ENCODE data around the gene MAP3K13.
"Not testable (repeated sequence)": the region's sequence is repeated elsewhere in the genome, so short reads cannot be mapped to it uniquely, and the experiment has no call there.

MAP3K13 gene

DNA sequence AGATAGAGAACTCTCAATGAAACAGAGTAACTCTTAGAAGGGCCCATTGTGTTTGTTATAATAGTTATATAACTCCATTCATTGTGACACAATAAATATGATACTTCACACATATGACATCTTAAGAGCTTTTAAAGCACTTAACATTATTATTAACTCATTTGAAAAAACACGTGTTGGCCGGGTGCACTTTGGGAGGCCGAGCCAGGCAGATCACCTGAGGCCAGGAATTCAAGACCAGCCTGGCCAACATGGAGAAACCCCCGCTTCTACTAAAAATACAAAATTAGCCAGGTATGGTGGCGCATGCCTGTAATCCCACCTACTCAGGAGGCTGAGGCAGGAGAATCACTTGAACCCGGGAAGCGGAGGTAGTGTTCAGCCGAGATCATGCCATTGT lies 88.5 kb downstream of the MAP3K13 start:
- DNase-seq (ENCODE audit: low spot score): not testable (repeated sequence)

DNA sequence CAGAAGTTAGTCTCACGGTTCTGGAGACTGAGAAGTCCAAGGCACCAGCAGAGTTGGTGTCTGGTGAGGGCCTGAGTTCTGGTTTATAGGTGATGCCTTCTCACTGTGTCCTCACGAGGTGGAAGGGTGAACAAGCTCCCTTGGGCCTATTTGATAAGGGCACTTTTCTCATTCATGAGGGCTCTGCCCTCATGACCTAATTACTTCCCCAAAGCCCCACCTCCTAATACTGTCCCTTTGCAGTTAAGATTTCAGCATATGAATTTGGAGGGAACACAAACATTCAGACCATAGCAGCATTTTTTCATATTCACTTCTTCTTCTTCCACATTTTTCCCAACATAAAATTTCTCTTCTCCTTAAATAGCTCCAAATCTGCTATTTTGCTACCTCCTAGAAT lies 94.4 kb downstream of the MAP3K13 start:
- DNase-seq (ENCODE audit: low spot score): no peak

DNA sequence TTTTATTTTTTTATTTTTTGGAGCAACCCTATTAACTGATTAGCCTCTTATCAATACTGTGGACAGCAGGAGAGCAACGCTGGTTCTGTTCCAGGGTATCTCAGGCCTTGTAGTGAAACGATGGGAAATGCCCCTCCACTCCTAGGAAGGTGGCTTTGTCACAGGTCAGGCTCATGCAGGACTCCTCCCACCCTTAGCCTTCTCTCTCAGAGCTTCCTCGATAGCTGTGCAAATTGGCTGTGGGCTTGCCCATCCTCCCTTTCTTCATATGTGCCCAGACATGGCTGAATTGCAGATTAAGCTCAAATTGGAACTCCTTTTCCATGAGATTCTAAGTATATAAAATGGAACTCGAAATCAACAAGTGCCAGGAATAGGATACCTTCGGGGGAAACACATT lies 97.4 kb downstream of the MAP3K13 start:
- DNase-seq (ENCODE audit: low spot score): no peak

DNA sequence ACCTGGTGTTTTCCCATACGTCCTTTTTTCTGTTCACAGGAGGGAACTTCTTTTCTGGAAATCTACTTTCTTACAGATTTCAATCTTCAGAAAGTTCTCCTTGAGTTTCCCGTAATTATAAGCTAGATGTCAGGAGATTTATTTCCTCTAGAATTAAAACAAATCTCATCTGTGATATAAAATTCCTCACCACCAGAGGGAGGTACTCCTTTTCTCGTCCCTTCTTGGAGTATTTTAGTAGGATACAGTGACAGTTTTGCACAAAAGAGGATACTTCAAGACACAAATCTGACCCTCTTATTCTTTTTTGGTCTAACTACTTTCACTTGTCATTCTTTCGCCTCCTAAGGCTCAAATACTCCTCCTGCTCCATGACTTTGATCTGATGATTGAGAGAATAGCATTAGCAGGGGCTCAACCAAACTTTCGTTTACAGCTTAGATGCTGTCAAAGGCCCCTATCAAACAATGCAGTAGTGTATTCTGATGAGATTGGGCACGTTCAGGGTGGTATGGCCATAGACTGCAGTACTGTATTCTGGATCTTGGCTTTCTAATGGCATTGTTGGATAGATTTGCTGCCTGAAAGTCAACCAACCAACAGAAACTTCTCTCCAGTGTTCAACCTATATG lies 97.9 kb downstream of the MAP3K13 start:
- DNase-seq (ENCODE audit: low spot score): peak; percentile 12

DNA sequence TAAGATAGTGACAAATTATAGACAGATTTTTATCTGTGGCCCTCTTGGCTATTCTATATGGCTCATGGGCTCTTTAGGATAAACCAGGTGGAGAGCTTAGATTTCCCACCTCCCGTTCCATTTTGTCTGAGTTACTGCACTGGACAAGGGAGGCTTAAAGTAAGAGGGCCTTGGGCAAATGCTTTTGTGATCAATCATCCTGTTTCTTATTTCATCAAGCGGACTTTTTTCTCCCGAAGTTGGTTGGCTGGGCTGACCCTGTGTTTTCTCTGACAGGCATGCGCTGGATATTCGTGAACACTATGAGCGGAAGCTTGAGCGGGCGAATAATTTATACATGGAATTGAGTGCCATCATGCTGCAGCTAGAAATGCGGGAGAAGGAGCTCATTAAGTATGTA lies 102.5 kb downstream of the MAP3K13 start:
- DNase-seq (ENCODE audit: low spot score): no peak

DNA sequence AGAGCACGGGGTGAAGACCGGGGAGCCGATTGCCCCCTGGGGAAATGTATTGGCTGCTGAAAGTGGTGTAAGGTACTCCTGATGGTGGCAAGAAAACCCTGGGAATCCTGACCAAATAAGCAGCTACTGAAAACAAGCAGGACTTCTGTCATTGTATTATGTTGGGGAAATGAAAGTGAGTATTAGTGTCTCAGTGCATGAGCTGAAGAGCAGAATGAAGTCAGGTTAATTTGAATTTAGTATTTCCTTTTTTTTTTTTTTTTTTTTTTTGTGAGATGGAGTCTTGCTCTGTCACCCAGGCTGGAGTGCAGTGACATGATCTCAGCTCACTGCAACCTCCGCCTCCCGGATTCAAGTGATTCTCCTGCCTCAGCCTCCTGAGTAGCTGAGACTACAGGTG lies 103.2 kb downstream of the MAP3K13 start:
- not testable (repeated sequence) for DNase-seq (ENCODE audit: low spot score)

DNA sequence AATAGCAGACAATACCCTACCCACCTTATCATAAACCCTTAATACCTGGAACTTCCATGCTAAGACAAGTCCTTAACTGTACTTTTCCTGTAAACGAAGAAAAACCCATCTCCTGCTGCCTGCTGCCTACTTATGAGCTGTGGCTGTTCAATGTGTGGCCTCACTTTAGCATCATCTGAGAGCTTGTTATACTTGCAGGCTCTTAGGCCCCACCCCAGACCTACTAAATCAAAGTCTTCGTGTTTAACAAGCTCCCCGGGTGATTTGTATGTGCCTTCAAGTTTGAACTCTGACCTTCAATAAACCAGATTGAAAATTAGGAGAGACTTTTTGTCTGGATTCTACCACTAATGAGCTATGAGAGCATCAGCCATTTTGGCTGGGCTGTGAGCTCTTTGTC lies 106.6 kb downstream of the MAP3K13 start:
- no peak for DNase-seq (ENCODE audit: low spot score)

DNA sequence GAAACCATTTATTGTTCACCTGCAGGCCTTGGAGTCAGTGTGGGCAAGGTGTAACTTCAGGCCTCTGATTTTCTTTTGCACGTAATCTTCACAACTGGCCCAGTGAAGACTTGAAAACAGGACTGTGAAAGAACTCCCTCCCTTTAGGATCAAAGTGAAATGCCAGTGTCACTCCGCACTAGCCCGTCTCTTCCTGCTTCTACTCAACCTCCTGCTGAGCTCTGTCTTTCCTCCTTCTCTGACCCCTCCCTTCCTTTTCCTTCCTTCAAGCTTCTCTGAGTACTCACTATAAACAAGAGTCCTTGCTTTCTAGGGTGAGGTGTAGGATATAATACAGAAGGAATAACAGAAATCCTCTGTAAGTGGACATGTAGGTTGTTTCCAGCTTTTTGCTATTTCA lies 107.4 kb downstream of the MAP3K13 start:
- DNase-seq (ENCODE audit: low spot score): no peak

DNA sequence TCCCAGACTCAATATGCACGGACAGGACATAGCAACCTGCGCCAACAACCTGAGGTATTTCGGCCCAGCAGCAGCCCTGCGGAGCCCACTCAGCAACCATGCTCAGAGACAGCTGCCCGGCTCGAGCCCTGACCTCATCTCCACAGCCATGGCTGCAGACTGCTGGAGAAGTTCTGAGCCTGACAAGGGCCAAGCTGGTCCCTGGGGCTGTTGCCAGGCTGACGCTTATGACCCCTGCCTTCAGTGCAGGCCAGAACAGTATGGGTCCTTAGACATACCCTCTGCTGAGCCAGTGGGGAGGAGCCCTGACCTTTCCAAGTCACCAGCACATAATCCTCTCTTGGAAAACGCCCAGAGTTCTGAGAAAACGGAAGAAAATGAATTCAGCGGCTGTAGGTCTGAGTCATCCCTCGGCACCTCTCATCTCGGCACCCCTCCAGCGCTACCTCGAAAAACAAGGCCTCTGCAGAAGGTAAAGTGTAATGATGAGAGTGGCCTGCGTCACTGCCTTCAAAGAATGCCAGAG lies 110.4 kb downstream of the MAP3K13 start:
- peak; percentile 41 for DNase-seq (ENCODE audit: low spot score)

DNA sequence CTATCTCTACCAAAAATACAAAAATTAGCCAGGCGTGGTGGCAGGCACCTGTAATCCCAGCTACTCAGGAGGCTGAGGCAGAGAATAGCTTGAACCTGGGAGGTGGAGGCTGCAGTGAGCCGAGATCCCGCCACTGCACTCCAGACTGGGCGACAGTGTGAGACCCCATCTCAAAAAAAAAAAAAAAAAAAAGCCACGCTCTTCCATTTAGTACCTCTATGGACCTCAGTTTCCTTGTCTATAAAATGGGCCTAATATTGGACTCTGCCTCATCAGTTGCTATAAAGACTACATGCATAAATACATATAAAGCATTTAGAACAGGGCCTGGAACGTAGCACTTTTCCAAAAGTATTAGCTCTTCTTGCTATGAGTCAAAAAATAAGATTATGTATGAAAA lies 112.0 kb downstream of the MAP3K13 start:
- not testable (repeated sequence) for DNase-seq (ENCODE audit: low spot score)

DNA sequence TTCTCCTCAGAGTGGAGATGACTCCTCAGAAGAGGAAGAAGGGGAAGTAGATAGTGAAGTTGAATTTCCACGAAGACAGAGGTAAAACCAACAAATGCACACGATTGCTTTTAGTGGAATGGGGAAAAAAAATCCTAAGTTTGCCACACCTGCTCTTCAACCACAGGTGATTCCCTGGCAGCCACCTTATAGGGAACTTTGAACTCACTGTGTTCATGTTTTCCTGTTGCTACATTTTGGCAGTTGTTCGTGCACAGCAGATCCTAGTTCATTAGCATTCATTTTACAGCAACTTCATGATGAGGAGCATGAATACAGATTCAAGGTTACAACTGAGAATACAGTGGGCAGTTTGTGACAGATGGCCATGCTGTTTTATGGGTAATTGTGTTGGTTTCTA lies 114.4 kb downstream of the MAP3K13 start:
- no peak for DNase-seq (ENCODE audit: low spot score)

DNA sequence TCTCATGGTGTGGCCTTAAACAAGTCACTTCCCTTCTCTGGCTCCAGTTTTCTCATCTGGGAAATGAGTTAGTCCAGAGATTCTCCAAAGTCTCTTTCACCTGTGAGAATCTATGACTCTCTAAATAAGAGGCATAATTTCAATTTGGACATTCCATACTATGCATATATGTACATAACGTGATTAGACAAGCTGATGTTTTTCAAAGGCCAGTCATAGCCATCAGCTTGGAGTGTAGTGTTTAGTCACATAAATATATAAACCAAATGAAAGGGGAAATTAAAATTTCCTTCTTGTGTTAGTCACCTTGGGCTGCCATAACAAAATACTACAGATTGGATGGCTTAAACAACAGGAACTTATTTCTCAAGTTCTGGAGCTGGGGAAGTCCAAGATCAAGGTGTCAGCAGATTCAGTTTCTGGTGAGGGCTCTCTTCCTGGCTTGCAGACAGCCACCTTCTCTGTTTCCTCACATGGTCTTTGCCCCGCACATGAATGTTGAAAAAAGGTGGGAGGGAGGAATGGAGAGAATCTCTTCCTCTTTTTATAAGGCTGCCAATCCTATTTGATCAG lies 116.5 kb downstream of the MAP3K13 start:
- no peak for DNase-seq (ENCODE audit: low spot score)

DNA sequence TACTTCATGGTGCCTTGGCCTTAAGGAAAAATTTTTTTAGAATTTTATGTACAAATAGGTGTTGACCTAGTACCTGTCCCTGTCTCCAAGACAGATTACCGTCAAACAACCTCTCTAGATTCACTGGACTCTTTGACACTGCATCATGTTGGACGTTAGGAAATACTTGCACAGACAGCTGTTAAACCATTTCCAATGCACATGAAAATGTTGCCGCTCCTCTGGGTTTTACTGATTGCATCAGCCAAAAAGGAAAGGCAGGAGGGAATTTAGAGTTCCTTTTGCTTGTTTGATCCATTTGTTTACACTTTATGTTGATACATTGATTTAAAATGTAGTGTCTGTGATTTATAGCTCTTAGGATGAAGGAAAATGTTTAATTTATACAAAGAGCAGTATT lies 121.4 kb downstream of the MAP3K13 start:
- DNase-seq (ENCODE audit: low spot score): no peak

DNA sequence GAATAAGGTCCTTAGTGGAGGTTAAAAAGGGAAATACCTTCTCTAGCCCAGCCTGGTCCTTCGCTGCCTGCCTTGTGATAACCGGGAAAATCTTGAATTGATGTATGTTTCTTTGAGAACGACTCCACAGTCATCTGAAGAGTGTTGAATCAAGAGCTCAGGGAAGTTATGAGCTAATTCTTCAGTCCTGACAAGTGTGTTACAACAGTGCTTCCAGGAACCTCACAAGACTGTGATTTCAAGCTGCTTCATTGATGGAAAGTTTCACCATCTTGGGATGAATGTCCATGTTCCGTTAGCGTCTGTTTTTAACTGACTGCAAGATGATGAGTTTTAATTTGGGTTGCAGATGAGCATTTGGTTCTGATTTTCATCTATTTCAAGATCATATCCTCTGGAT lies 123.5 kb downstream of the MAP3K13 start:
- no peak for DNase-seq (ENCODE audit: low spot score)

DNA sequence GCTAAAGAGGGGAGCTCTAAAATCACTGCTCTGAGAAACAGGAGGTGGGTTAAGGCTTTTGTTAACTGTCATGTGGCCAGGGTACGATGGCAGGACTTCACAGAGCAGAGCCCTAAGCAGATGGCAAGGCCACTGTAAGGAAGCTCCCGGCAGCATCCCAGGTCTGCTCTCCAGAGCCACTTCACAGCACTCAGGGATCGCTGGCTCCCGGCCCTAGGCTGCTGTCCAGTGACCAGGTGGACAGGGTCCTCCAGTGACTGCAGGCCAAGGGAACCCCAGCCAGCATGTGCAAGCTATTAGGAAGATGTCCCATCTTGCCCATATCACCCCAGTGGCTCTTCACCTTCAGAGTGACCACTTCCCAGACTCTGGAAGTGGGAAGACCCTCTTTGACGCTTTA lies 125.5 kb downstream of the MAP3K13 start:
- DNase-seq (ENCODE audit: low spot score): no peak

DNA sequence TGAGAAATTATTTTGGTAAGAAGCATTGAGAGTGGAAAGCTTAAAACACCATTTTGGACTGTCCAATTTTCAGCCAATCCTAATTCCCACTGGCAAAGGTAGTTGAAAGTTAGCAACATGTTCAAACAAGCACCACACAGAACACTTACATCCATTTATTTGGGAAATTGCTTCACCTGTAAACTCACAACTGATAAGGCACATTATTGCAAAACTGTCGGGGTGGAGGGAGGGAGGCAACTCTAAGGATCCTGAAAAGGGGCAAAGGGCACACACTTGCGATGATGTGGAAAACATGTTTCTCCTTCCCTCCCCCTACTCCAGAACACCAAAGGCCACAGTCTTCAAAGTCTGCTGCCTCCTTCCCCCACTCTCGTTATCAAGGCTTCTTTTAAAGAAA lies 126.5 kb downstream of the MAP3K13 start:
- no peak for DNase-seq (ENCODE audit: low spot score)

DNA sequence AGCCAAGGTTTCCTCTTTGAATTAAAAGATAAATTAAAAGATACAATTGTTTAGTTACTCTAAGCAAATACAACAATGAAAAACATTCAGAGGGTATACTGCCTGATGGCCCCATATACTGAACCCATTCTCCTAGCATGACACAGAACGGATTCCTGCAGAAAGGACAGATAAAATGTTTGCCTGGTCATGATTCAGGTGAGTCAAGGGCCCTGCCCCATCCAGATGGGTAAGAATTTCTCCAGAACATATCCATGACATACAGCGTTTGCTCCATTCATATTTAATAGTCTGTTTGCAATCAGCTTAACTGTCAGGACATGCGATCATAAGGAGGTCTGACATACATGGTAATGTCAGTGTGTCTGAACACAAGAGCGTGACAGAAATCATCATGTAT lies 127.3 kb downstream of the MAP3K13 start:
- no peak for DNase-seq (ENCODE audit: low spot score)

DNA sequence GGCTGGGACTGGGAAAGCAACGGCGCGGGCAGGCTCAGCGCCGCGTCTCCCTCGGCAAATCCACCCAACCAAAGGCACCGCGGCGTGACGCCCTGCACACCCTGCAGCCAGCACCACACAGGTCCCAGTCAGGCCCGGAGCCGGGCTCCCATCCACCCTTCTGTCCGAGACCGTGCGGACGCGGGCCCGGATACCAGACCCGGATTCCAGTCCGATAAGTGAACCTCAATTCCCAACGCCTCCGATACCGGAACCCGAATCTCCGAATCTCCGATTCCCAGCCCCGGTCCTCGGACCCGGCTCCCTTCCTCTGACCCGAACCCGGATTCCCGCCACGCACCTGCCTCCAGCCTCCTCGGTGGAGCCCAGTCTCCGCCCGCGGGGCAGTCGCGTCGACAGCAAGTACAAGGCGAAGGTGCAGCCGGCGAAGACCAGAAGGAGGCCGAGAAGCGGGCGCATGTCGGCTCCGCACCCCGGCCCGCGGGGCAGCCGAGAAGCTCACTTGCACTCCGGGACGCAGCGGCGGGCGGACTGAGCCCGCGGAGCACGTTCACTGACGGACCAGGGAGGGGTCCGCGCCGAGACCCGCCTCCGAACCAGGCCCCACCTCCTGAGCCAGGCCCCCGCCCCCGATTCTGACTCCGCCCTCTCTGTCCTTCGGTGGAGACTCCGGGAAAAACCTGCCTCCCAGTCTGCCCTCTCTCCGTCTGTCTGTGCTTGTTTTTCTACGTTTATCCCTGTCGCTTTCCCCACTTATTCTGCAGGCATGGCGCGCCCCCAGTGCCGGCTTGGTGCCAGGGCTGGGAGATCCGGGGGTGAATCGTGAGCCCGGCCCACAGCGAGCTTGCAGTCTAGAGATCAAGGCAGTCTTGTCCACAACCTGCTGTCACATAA lies 135.8 kb downstream of the MAP3K13 start, which contains the start of gene TMEM41A:
Gene TMEM41A (minus strand): TSS at position 533 of the 894 bp plus-strand sequence. CDS start 74 bp downstream, at position 459.
- DNase-seq (ENCODE audit: low spot score): peak; percentile 93

DNA sequence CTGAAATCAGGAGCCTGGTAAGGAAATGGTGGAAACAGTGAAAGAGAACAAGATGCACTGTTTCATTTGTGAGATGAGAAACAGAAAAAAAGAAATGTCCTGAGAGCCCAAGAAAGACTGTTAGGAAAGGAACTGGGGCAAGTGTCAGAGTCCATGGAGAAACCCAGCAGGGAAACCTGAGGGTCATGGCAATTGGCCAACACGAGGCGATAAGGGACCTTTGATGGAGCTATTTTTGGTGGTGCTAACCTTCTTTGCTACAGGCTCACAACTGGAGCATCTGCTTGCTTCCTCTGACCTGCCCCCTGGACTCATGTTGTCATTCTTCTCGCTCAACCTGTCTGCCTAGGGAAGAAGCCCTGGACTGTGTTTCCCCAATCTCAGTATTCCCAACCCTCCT lies 140.1 kb downstream of the MAP3K13 start:
- peak; percentile 43 for DNase-seq (ENCODE audit: low spot score)

DNA sequence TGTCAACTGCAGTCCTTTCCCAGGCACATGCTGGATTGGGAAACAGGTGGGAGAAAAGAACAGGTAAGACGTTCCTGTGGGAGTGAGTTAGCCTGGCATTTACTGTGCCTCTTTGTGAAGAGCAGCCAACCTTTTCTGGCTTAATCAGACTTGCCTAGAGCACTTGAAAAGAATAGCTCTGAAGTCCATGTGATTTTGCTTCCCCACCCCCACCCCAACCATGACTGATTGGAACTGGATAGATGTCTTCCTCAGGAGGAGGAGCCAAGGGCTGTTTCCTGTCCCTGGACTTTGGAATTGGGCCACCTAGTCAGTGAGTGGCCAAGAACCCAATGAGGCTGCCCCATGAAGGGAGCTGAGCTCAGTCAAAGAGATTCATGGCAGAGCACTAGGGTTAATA lies 140.6 kb downstream of the MAP3K13 start:
- no peak for DNase-seq (ENCODE audit: low spot score)

DNA sequence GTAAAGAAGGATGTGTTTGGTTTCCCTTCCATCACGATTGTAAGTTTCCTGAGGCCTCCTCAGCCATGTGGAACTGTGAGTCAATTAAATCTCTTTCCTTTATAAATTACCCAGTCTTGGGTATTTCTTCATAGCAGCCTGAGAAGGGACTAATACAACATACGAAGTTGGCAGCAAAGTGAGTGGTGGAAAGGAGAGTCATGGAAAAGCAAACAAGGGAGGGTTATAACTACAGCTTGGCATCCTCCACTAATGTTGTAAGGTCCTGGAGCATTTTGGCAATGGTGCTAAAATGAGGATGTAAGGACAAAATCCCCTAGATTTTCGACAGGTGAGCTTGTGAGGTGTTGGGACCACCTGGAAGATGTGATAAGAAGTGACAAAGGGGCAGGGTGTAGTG lies 141.7 kb downstream of the MAP3K13 start:
- DNase-seq (ENCODE audit: low spot score): no peak

DNA sequence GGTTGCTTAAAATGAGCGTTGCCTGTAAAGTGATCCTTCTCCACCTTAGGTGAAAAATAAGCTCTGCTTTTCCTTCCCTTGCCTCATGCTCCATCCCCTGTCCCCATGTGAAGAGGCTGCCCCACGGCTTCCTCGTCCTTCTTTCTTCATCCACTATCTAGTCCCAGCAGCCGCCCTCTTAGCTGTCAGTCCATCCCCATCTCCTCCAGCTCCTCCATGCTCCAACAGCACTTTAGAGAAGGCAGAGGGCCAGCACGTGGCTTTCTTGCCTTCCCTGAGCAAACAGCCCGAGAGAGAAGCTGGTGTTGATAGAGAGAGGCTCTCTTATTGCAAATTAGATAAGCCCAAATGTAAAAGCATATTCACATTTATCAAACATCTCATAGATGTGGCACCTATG lies 144.9 kb downstream of the MAP3K13 start:
- no peak for DNase-seq (ENCODE audit: low spot score)
